GM21619 (cell line): ENCODE measurements around the gene NEDD4L.
"Not testable (repeated sequence)": the region's sequence is repeated elsewhere in the genome, so short reads cannot be mapped to it uniquely, and the experiment has no call there.

ENCODE experiments used
- ATAC-seq: cut with Tn5 transposase; IDR thresholded peaks from one replicate; pipeline ENCODE4 v1.9.1; 2021; ENCODE audit not compliant: unreplicated experiment

The NEDD4L gene

GRCh38 chr18:58026395-58026794 lies 17.6 kb upstream of the NEDD4L start:
- ATAC-seq: no peak

GRCh38 chr18:58026857-58027256 lies 17.2 kb upstream of the NEDD4L start:
- ATAC-seq: no peak

- no peak for ATAC-seq
Measured at GRCh38 chr18:58027341-58027740, 16.7 kb upstream of the NEDD4L start.

- no peak for ATAC-seq
Measured at GRCh38 chr18:58028109-58028784, 15.8 kb upstream of the NEDD4L start.

GRCh38 chr18:58032233-58032632 lies 11.8 kb upstream of the NEDD4L start:
- no peak for ATAC-seq

GRCh38 chr18:58033216-58033615 lies 10.8 kb upstream of the NEDD4L start:
- no peak for ATAC-seq

- no peak for ATAC-seq
Measured at GRCh38 chr18:58034370-58034769, 9.7 kb upstream of the NEDD4L start.

GRCh38 chr18:58037163-58037562 lies 6.9 kb upstream of the NEDD4L start:
- no peak for ATAC-seq

- no peak for ATAC-seq
Measured at GRCh38 chr18:58038063-58038462, 6.0 kb upstream of the NEDD4L start.

GRCh38 chr18:58041633-58042032 lies 2.4 kb upstream of the NEDD4L start:
- no peak for ATAC-seq

GRCh38 chr18:58042826-58043490 lies 1.1 kb upstream of the NEDD4L start:
- ATAC-seq: no peak

- ATAC-seq: peak; percentile 34
Measured at GRCh38 chr18:58044370-58045241, 580 bp downstream of the NEDD4L start.

GRCh38 chr18:58045242-58046092 lies 1.4 kb downstream of the NEDD4L start:
- no peak for ATAC-seq

- ATAC-seq: no peak
Measured at GRCh38 chr18:58046093-58046793, 2.2 kb downstream of the NEDD4L start.

- no peak for ATAC-seq
Measured at GRCh38 chr18:58046794-58047555, 2.9 kb downstream of the NEDD4L start.

GRCh38 chr18:58047556-58047882 lies 3.5 kb downstream of the NEDD4L start:
- no peak for ATAC-seq

GRCh38 chr18:58048081-58048642 lies 4.1 kb downstream of the NEDD4L start:
- ATAC-seq: no peak

- ATAC-seq: no peak
Measured at GRCh38 chr18:58049000-58049688, 5.1 kb downstream of the NEDD4L start.

- not testable (repeated sequence) for ATAC-seq
Measured at GRCh38 chr18:58050963-58051362, 6.9 kb downstream of the NEDD4L start.
